A549 (cell line): ENCODE measurements around the gene MARS1.

Experiments used
- CBX2 ChIP-seq: fragments of 200-600 bp; sonication (generic); IDR thresholded peaks from 2 replicates; pipeline ENCODE4 v1.6.1; 2016; ENCODE audit warnings: low read depth, mild to moderate bottlenecking, borderline replicate concordance
- EP300 ChIP-seq, 2 experiments: fragments of >200 bp; sonication (Bioruptor Twin); formaldehyde crosslinking; IDR thresholded peaks; 2 replicates in 1 of 2; 3 replicates in 1 of 2; pipeline ENCODE4 v1.6.1; 2016 to 2017
- HES2 ChIP-seq: fragments of >200 bp; sonication (Bioruptor Twin); formaldehyde crosslinking; IDR thresholded peaks from 2 replicates; pipeline ENCODE4 v1.6.1; 2016
- POLR2A ChIP-seq: IDR thresholded peaks from 2 replicates; pipeline ENCODE4 v1.6.1; 2012; ENCODE audit warnings: mild to moderate bottlenecking, low read length
- RAD21 ChIP-seq, 2 experiments: fragments of >200 bp in 1 of 2; sonication (Bioruptor Twin) in 1 of 2; formaldehyde crosslinking in 1 of 2; IDR thresholded peaks in 1 of 2; conservative IDR thresholded peaks in 1 of 2; 2 replicates in 1 of 2; 3 replicates in 1 of 2; pipeline ENCODE4 v1.6.1; 2012 to 2018; ENCODE audit warnings: inconsistent platforms in 1 of 2
- RCOR1 ChIP-seq: fragments of 150-350 bp; IDR thresholded peaks from 2 replicates; pipeline ENCODE4 v1.6.1; 2014; ENCODE audit warnings: antibody characterized with exemption, low read length, low read depth
- SREBF2 ChIP-seq: fragments of 450-650 bp; IDR thresholded peaks from 2 replicates; pipeline ENCODE4 v1.6.1; 2014; ENCODE audit warnings: mild to moderate bottlenecking, moderate library complexity
- TF ChIP-seq, protein P1 (sequence below): fragments of >200 bp; sonication (Bioruptor Twin); formaldehyde crosslinking; IDR thresholded peaks from 3 replicates; pipeline ENCODE4 v1.5.1; 2016
- TF ChIP-seq, protein P2 (sequence below): IDR thresholded peaks from 2 replicates; pipeline ENCODE4 v1.6.1; 2012

DNA sequence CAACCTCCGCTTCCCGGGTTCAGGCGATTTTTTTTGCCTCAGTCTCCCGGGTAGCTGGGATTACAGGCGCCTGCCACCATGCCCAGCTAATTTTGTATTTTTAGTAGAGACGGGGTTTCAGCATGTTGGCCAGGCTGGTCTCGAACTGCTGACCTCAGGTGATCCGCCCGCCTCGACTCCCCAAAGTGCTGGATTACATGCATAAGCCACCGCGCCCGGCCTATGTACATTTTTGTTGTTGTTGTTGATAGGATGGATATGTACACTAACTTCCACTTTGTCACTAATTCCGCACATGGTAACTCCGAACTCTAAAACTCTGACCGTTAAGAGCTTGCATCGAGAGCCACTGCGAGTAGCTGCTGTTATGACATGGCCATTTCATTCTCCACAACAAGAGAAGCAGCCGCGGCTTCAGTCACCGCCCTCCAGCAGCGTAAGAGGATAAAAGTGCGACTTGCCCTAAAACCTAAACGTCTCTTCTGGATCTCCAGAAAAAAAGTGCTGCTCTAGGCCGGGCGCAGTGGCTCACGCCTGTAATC lies 742 bp upstream of the MARS1 start:
- TF ChIP-seq EP300 (IDR thresholded peaks at IDR 0.05) (no peak), POLR2A (no peak), RCOR1 (no peak), RAD21 (conservative IDR thresholded peaks at IDR 0.05 in 1 of 2, IDR thresholded peaks at IDR 0.05 in 1 of 2) (no peak), CBX2 (no peak), HES2 (no peak), SREBF2 (no peak)
- TF ChIP-seq, protein P1, sequence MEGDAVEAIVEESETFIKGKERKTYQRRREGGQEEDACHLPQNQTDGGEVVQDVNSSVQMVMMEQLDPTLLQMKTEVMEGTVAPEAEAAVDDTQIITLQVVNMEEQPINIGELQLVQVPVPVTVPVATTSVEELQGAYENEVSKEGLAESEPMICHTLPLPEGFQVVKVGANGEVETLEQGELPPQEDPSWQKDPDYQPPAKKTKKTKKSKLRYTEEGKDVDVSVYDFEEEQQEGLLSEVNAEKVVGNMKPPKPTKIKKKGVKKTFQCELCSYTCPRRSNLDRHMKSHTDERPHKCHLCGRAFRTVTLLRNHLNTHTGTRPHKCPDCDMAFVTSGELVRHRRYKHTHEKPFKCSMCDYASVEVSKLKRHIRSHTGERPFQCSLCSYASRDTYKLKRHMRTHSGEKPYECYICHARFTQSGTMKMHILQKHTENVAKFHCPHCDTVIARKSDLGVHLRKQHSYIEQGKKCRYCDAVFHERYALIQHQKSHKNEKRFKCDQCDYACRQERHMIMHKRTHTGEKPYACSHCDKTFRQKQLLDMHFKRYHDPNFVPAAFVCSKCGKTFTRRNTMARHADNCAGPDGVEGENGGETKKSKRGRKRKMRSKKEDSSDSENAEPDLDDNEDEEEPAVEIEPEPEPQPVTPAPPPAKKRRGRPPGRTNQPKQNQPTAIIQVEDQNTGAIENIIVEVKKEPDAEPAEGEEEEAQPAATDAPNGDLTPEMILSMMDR: no peak
- TF ChIP-seq, protein P2, sequence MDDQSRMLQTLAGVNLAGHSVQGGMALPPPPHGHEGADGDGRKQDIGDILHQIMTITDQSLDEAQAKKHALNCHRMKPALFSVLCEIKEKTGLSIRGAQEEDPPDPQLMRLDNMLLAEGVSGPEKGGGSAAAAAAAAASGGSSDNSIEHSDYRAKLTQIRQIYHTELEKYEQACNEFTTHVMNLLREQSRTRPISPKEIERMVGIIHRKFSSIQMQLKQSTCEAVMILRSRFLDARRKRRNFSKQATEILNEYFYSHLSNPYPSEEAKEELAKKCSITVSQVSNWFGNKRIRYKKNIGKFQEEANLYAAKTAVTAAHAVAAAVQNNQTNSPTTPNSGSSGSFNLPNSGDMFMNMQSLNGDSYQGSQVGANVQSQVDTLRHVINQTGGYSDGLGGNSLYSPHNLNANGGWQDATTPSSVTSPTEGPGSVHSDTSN: no peak
